ENCODE results near the gene HGD. TPM values are rescaled to one million over a fixed set of nuclear protein-coding genes. Genes with fewer than 3 reads are reported as not detected.

Gene HGD
- total RNA-seq, 1 experiment from 2014 or later = 0.33 TPM

DNA sequence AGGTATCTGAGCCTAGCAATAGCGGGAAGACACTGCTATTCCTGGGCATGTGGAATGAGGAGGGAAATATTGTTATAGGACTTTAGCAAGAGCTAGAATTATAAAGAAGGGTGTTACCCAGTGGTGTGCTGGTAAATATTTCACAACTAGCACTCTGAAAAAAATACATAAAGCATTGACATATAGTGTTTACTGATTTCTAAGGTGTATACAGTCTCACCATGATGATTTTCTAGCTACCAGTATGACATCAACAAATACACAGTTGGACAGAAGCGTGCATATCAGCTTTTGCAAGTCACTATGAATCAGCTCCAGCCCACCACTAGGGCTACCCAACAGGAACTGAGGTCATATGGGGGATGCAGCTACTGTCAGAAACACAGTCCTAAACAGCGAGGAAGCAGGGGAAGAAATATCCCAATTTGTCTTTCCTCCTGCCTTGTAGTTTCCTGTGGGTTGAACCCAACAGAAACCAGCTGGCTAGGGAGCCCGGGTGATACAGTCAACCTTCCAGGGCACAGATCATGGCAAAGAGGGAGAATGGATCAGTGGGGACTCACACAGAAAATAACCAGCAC is 39.6 kb downstream of the HGD start:
- no peak overlapping the region for H2BK120ac ChIP-seq (ENCODE audit: low read depth, low read length, poor library complexity, severe bottlenecking)
- no CpG with 5 or more reads among the region's 4 CpGs for WGBS (ENCODE audit: extremely low coverage, insufficient read length, low lambda C conversion rate)
- H3K18ac ChIP-seq (ENCODE audit: insufficient read length, low read depth, low read length) = no peak overlapping the region
- H3K79me1 ChIP-seq (ENCODE audit: insufficient read depth, low read depth, low read length, poor library complexity, severe bottlenecking) = no peaks in the 10 kb centered on the region
- H3K23me2 ChIP-seq (ENCODE audit: insufficient read length, low read depth, low read length, poor library complexity, severe bottlenecking) = no peaks in the 10 kb centered on the region
- H2AFZ ChIP-seq (ENCODE audit: low read length) = no peak overlapping the region
- Mint-ChIP-seq H3K27ac (peak overlapping the region in 1 of 3 experiments; percentile 10; a peak in 1 of 7 replicates), H3K4me3 (no peak overlapping the region), H3K4me1 (peaks cover 17% of the 10 kb centered on the region in 2 experiments), H3K9me3 (peaks cover 4 to 8% of the 10 kb centered on the region in 2 experiments; a peak in 4 of 5 replicates), H3K27me3 (ENCODE audit: low read depth) (no peaks in the 10 kb centered on the region), H3K36me3 (ENCODE audit: insufficient read depth in 1 of 3, low read depth in 3 of 3) (peaks cover 3 to 10% (median 5%) of the 10 kb centered on the region in 3 experiments; a peak in 4 of 7 replicates)
- no peaks in the 10 kb centered on the region for H3K4me1 ChIP-seq (ENCODE audit: insufficient read depth, low read length)
- no peak overlapping the region for H4K91ac ChIP-seq (ENCODE audit: insufficient read length, low read depth, low read length)
- H3T11ph ChIP-seq (ENCODE audit: low read length) = no peak overlapping the region
- no peak overlapping the region for H2AK5ac ChIP-seq (ENCODE audit: insufficient read length, low read length)
- no peak overlapping the region for H2BK5ac ChIP-seq (ENCODE audit: insufficient read length, low read length)
- H3K79me2 ChIP-seq (ENCODE audit: insufficient read depth, low read length) = no peaks in the 10 kb centered on the region
- no peak overlapping the region for H3K4ac ChIP-seq (ENCODE audit: low read depth, low read length)
- H3K56ac ChIP-seq (ENCODE audit: insufficient read length, low read depth, low read length) = no peak overlapping the region
- H3K4me2 ChIP-seq (ENCODE audit: insufficient read depth, insufficient read length, low read length) = no peak overlapping the region
- no peak overlapping the region for H4K5ac ChIP-seq (ENCODE audit: insufficient read length, low read depth, low read length)
- no peak overlapping the region for H2BK12ac ChIP-seq (ENCODE audit: insufficient read length, low read depth, low read length)
- no peak overlapping the region for H2BK15ac ChIP-seq (ENCODE audit: low read depth, low read length)
- H4K20me1 ChIP-seq (ENCODE audit: control insufficient read depth, insufficient read depth, insufficient read length) = no peaks in the 10 kb centered on the region
- TF ChIP-seq, protein P1, sequence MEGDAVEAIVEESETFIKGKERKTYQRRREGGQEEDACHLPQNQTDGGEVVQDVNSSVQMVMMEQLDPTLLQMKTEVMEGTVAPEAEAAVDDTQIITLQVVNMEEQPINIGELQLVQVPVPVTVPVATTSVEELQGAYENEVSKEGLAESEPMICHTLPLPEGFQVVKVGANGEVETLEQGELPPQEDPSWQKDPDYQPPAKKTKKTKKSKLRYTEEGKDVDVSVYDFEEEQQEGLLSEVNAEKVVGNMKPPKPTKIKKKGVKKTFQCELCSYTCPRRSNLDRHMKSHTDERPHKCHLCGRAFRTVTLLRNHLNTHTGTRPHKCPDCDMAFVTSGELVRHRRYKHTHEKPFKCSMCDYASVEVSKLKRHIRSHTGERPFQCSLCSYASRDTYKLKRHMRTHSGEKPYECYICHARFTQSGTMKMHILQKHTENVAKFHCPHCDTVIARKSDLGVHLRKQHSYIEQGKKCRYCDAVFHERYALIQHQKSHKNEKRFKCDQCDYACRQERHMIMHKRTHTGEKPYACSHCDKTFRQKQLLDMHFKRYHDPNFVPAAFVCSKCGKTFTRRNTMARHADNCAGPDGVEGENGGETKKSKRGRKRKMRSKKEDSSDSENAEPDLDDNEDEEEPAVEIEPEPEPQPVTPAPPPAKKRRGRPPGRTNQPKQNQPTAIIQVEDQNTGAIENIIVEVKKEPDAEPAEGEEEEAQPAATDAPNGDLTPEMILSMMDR (conservative IDR thresholded peaks at IDR 0.05) = no peak; the same call in 2 of the 3 replicates
- no peaks in the 10 kb centered on the region for H3K9me3 ChIP-seq (ENCODE audit: control insufficient read depth, low read depth, low read length)
- DNase-seq = no peak
- H3K14ac ChIP-seq (ENCODE audit: insufficient read depth, low read length) = no peak overlapping the region
- H3K23ac ChIP-seq (ENCODE audit: insufficient read length, low read depth, low read length) = no peak overlapping the region
- no peak overlapping the region for H3K9ac ChIP-seq (ENCODE audit: extremely low read depth, insufficient read length, low read length)
- H3K27me3 ChIP-seq (ENCODE audit: insufficient read depth, low read length) = no peaks in the 10 kb centered on the region
- no peak overlapping the region for H4K8ac ChIP-seq (replicated peaks; ENCODE audit: insufficient read length, low read depth, low read length)
- H3K27ac ChIP-seq (ENCODE audit: insufficient read length, low read depth, low read length) = no peak overlapping the region
- H2BK20ac ChIP-seq (ENCODE audit: low read depth, low read length, poor library complexity, severe bottlenecking) = no peak overlapping the region
